ENCODE results near the gene GZF1.

DNA sequence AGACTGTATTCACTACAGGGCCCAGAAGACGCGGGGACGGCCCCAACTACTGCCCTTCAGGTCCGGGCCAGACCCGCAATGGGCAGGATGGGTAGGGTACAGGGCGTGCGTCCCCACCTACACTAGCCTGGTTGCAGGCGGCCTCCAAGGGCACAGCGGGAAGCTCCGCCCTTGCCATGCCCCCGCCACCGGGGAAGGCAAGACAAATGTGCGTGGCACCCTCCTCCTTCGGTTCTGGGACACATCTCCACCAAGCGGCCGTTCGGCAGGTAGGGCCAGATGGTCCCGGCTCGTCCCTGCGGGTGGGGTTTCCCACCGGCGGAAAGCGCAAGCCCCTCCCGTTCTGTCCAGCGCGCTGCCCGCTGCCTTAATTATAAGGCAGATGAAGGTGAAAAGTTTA is 5.8 kb upstream of the GZF1 start:
- TF ChIP-seq CTCF (conservative IDR thresholded peaks at IDR 0.05) (no peak), ZFX (IDR thresholded peaks at IDR 0.05) (no peak)

All from C4-2B (cell line).